ENCODE results near the gene TANC1.
A peak's percentile ranks its signal among the peaks of the same experiment; 100 is the strongest.

Gene TANC1

DNA sequence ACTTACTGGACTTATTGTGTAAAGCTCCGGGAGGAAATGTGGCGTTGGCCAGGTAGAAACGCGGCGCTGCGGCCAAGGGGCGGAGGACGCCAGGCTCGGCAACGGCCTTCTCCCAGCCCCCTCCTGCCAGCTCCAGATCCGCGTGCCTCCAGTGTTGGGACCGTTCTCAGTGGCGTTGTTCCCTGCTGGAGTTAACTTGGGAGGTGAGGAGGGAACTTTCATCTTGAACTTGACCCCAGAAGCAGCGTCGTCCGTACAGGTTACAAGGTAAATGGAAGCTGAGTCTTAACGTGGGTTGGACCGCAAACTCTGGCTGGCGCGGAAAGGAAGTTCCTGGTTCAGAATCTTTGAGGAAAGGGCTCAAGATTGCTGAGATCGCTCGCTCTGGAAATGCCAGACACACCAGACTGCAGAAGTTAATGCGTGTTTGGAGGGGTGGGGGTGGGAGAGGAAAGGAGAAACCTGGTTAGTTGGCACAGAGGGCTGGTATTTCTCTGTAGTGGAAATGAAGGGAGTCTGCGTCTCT, 1.3 kb downstream of the TANC1 start:
- no peak overlapping the region for H3K27ac Mint-ChIP-seq
- H3K9me3 Mint-ChIP-seq (ENCODE audit: low read depth): no peaks in the 10 kb centered on the region
- H3K36me3 Mint-ChIP-seq: no peaks in the 10 kb centered on the region
- H3K27me3 Mint-ChIP-seq: peaks cover 31% of the 10 kb centered on the region
- peak overlapping the region; percentile 83 for H3K4me3 Mint-ChIP-seq
- H3K4me1 Mint-ChIP-seq (ENCODE audit: low read depth): peaks cover 15% of the 10 kb centered on the region

GRCh38 chr2:158970241-158970751, 1.9 kb downstream of the TANC1 start:
- Mint-ChIP-seq H3K36me3 (no peaks in the 10 kb centered on the region), H3K27me3 (peaks cover 33% of the 10 kb centered on the region), H3K9me3 (ENCODE audit: low read depth) (no peaks in the 10 kb centered on the region), H3K27ac (no peak overlapping the region), H3K4me3 (peak overlapping the region; percentile 83), H3K4me1 (ENCODE audit: low read depth) (peaks cover 15% of the 10 kb centered on the region)

- Mint-ChIP-seq H3K4me1 (ENCODE audit: low read depth) (peaks cover 14% of the 10 kb centered on the region), H3K4me3 (no peak overlapping the region), H3K36me3 (no peaks in the 10 kb centered on the region), H3K9me3 (ENCODE audit: low read depth) (no peaks in the 10 kb centered on the region), H3K27ac (no peak overlapping the region), H3K27me3 (peaks cover 39% of the 10 kb centered on the region)
These were observed 4.9 kb downstream of the TANC1 start for GRCh38 chr2:158973116-158973956.

GRCh38 chr2:158975271-158975921, 7.0 kb downstream of the TANC1 start:
- H3K4me1 Mint-ChIP-seq (ENCODE audit: low read depth): peaks cover 2% of the 10 kb centered on the region
- no peak overlapping the region for H3K4me3 Mint-ChIP-seq
- peaks cover 26% of the 10 kb centered on the region for H3K27me3 Mint-ChIP-seq
- H3K27ac Mint-ChIP-seq: no peak overlapping the region
- H3K36me3 Mint-ChIP-seq: no peaks in the 10 kb centered on the region
- H3K9me3 Mint-ChIP-seq (ENCODE audit: low read depth): no peaks in the 10 kb centered on the region

GRCh38 chr2:158979772-158980171, 11.3 kb downstream of the TANC1 start:
- H3K36me3 Mint-ChIP-seq: no peaks in the 10 kb centered on the region
- peaks cover 12% of the 10 kb centered on the region for H3K27me3 Mint-ChIP-seq
- H3K9me3 Mint-ChIP-seq (ENCODE audit: low read depth): no peaks in the 10 kb centered on the region
- H3K27ac Mint-ChIP-seq: no peak overlapping the region
- no peak overlapping the region for H3K4me3 Mint-ChIP-seq
- no peaks in the 10 kb centered on the region for H3K4me1 Mint-ChIP-seq (ENCODE audit: low read depth)

DNA sequence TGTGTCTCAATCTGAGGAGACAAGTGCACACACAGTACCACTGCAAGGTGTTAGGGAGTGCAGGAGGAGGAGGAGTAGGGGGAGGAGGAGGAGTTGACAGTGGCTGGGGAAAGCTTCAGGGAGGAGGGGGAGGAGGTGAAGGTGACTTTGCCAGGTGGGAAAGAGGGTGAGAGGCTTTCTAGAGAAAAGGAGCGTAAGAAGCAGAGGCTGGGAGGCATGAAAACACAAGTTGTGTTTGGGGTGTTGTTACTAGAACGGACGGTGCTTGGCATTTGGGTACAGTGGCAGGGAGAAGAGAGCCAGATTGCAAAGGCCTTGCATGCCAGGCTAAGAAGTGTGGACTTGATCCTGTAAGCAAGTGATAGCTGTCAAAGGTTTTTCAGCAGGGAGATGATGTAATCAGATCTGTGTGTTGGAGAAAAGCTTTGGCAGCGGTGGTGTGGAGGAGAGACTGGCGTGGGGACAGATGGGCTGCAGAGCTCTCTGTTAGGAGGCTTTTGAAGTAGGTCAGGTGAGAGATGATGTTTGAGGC, 16.2 kb downstream of the TANC1 start:
- H3K27ac Mint-ChIP-seq: no peak overlapping the region

GRCh38 chr2:158988501-158988900, 20.1 kb downstream of the TANC1 start:
- Mint-ChIP-seq H3K36me3 (no peaks in the 10 kb centered on the region), H3K27me3 (no peaks in the 10 kb centered on the region), H3K4me3 (no peak overlapping the region), H3K9me3 (ENCODE audit: low read depth) (no peaks in the 10 kb centered on the region), H3K4me1 (ENCODE audit: low read depth) (no peaks in the 10 kb centered on the region), H3K27ac (no peak overlapping the region)

More for the DNA sequence above, 16.2 kb downstream of the TANC1 start:
- no peak overlapping the region for H3K4me3 Mint-ChIP-seq
- H3K9me3 Mint-ChIP-seq (ENCODE audit: low read depth): no peaks in the 10 kb centered on the region
- H3K36me3 Mint-ChIP-seq: no peaks in the 10 kb centered on the region
- no peaks in the 10 kb centered on the region for H3K27me3 Mint-ChIP-seq
- H3K4me1 Mint-ChIP-seq (ENCODE audit: low read depth): no peaks in the 10 kb centered on the region

GRCh38 chr2:158989165-158989564, 20.7 kb downstream of the TANC1 start:
- Mint-ChIP-seq H3K36me3 (no peaks in the 10 kb centered on the region), H3K27me3 (no peaks in the 10 kb centered on the region), H3K27ac (no peak overlapping the region), H3K4me3 (no peak overlapping the region), H3K4me1 (ENCODE audit: low read depth) (no peaks in the 10 kb centered on the region), H3K9me3 (ENCODE audit: low read depth) (no peaks in the 10 kb centered on the region)

- no peaks in the 10 kb centered on the region for H3K9me3 Mint-ChIP-seq (ENCODE audit: low read depth)
- no peaks in the 10 kb centered on the region for H3K4me1 Mint-ChIP-seq (ENCODE audit: low read depth)
These were observed 22.2 kb downstream of the TANC1 start for GRCh38 chr2:158990397-158991214.

GRCh38 chr2:158993030-158993429, 24.6 kb downstream of the TANC1 start:
- no peaks in the 10 kb centered on the region for H3K27me3 Mint-ChIP-seq
- no peaks in the 10 kb centered on the region for H3K36me3 Mint-ChIP-seq
- no peaks in the 10 kb centered on the region for H3K9me3 Mint-ChIP-seq (ENCODE audit: low read depth)
- no peaks in the 10 kb centered on the region for H3K4me1 Mint-ChIP-seq (ENCODE audit: low read depth)
- H3K4me3 Mint-ChIP-seq: no peak overlapping the region
- H3K27ac Mint-ChIP-seq: no peak overlapping the region

More at GRCh38 chr2:158990397-158991214, 22.2 kb downstream of the TANC1 start:
- no peaks in the 10 kb centered on the region for H3K27me3 Mint-ChIP-seq
- H3K36me3 Mint-ChIP-seq: no peaks in the 10 kb centered on the region
- no peak overlapping the region for H3K27ac Mint-ChIP-seq
- H3K4me3 Mint-ChIP-seq: no peak overlapping the region

- no peaks in the 10 kb centered on the region for H3K4me1 Mint-ChIP-seq (ENCODE audit: low read depth)
- H3K27ac Mint-ChIP-seq: no peak overlapping the region
- no peaks in the 10 kb centered on the region for H3K36me3 Mint-ChIP-seq
- no peaks in the 10 kb centered on the region for H3K27me3 Mint-ChIP-seq
- H3K4me3 Mint-ChIP-seq: no peak overlapping the region
- no peaks in the 10 kb centered on the region for H3K9me3 Mint-ChIP-seq (ENCODE audit: low read depth)
These were observed 25.5 kb downstream of the TANC1 start for GRCh38 chr2:158993721-158994587.

GRCh38 chr2:158994920-158995676, 26.7 kb downstream of the TANC1 start:
- Mint-ChIP-seq H3K27ac (no peak overlapping the region), H3K36me3 (no peaks in the 10 kb centered on the region), H3K27me3 (peaks cover 2% of the 10 kb centered on the region), H3K9me3 (ENCODE audit: low read depth) (no peaks in the 10 kb centered on the region), H3K4me1 (ENCODE audit: low read depth) (peaks cover 3% of the 10 kb centered on the region), H3K4me3 (no peak overlapping the region)

- Mint-ChIP-seq H3K4me3 (no peak overlapping the region), H3K4me1 (ENCODE audit: low read depth) (peaks cover 3% of the 10 kb centered on the region), H3K36me3 (no peaks in the 10 kb centered on the region), H3K27me3 (peaks cover 2% of the 10 kb centered on the region), H3K27ac (no peak overlapping the region), H3K9me3 (ENCODE audit: low read depth) (no peaks in the 10 kb centered on the region)
These were observed 27.2 kb downstream of the TANC1 start for GRCh38 chr2:158995677-158996049.
